ENCODE data around the gene RPS3. TPM values are rescaled to one million over a fixed set of nuclear protein-coding genes. Genes with fewer than 3 reads are reported as not detected.

The RPS3 gene
- total RNA-seq (2021) (2,875 and 2,961 TPM in 2 replicates), Bru-seq, nascent RNA (percentile 98 among the genes with signal in this experiment), BruChase-seq, experiment 1, labeled RNA remaining after a 2-hour chase (percentile 95 among the genes with signal in this experiment), BruChase-seq, experiment 2, labeled RNA remaining after a 6-hour chase (percentile 95 among the genes with signal in this experiment)
- long read RNA-seq, transcript RPS3-217 (7 exons, 2,097 nt): major isoform, 1,361 of 1,467 reads
- long read RNA-seq, transcript RPS3-216 (7 exons, 796 nt): minor isoform, 6 of 1,467 reads
- long read RNA-seq, transcript RPS3-209 (7 exons, 1,306 nt): minor isoform, 9 of 1,467 reads
- long read RNA-seq, partial matches to known transcripts: 74 of 1,467 reads
- long read RNA-seq, other reads (novel, unspliced or antisense): 9 of 1,467 reads

DNA sequence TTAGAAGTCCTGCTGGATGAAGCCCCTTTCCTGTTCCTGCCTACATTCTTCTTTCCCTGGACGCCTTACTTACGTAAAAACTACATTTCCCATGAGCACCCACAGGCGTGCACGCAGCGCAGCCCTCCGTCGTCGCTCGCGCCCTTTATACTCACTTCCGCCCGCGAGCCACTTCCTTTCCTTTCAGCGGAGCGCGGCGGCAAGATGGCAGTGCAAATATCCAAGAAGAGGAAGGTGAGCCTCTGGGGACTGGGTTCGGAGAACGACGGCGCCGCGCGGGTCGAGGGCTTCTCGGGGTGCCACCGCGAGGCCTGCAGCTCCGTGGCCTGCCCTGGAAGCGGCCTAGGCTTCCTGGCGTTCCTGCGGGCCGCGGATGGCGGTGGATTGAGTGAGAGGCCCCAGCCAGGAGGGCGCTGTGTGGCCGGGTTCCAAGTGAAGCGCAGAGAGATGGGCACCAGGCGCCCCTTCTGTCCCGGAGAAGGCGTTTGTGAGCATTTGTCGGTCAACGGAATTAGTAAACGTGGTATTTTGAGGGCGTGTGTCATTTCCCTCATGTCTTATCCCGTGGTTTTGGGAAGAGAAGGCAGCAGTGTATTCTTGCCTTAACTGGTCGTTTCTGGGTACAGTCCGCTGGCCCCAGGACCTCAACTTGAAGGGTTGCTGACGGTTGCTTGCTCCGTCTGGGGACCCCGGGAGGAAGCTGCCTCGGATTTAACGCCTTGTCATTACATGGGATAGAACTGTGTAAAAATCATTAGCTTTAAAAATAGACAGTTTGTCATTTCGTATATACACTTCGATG lies at the start of gene RPS3:
Gene RPS3, plus strand, starts transcription at position 175 of the 802 bp plus-strand sequence. Its CDS starts 30 bp downstream, at position 205.
- ChIA-PET CTCF (interaction anchor here (0.6 kb wide), 1 partner anchor 9 kb away, joined by 3 read pairs; no protein-coding TSS in a partner anchor), POLR2A (ENCODE audit: low non-redundant PET) (interaction anchor here (0.6 kb wide), 2 partner anchors 159 to 210 kb away, joined by 3 to 4 read pairs; no protein-coding TSS in a partner anchor)

DNA sequence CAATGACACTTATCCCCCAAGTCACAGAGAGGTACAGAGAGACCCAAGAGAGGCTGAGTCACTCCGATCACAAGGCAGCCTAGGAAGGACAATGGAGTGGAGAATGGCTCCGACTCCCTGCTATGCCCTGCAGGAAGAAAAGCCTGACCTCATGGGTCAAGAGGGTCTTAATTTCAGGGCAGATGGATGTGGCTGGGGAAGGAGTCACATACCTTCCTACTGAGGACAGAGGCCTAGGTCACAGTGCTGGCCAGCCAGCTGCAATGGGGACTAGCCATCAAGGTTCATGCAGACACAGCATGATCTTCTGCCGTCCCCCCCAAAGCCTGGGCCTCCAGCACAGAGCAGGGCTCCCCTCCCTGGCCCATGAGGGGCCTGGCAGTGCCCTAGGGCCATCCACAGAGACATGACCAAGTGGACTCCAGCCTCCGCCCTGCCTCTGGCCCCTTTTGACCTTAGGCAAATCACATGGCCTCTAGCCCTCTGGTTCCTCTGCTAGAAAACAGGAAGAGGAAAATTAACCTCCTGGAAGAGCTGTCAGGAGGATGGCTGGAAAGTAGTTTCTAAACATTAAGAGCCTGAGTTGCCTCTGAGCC lies 49.7 kb upstream of the RPS3 start:
- POLR2A ChIA-PET (ENCODE audit: low non-redundant PET): no interaction called here
- peak overlapping the region; percentile 59 for H3K27ac ChIP-seq (ENCODE audit: low read depth, low read length, poor library complexity, severe bottlenecking)
- no peak for DNase-seq (ENCODE audit: low spot score)
- no peaks in the 10 kb centered on the region for H3K36me3 ChIP-seq (ENCODE audit: insufficient read depth, low read length, poor library complexity, severe bottlenecking)
- TF ChIP-seq, protein P1, sequence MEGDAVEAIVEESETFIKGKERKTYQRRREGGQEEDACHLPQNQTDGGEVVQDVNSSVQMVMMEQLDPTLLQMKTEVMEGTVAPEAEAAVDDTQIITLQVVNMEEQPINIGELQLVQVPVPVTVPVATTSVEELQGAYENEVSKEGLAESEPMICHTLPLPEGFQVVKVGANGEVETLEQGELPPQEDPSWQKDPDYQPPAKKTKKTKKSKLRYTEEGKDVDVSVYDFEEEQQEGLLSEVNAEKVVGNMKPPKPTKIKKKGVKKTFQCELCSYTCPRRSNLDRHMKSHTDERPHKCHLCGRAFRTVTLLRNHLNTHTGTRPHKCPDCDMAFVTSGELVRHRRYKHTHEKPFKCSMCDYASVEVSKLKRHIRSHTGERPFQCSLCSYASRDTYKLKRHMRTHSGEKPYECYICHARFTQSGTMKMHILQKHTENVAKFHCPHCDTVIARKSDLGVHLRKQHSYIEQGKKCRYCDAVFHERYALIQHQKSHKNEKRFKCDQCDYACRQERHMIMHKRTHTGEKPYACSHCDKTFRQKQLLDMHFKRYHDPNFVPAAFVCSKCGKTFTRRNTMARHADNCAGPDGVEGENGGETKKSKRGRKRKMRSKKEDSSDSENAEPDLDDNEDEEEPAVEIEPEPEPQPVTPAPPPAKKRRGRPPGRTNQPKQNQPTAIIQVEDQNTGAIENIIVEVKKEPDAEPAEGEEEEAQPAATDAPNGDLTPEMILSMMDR (conservative IDR thresholded peaks at IDR 0.05; ENCODE audit: low read depth, low read length): no peak
- TF ChIP-seq EZH2 (IDR thresholded peaks at IDR 0.05; ENCODE audit: borderline replicate concordance, low read depth, low read length, poor library complexity, severe bottlenecking): no peak
- CTCF ChIA-PET: interaction anchor here (0.6 kb wide), 1 partner anchor 176 kb away, joined by 3 read pairs; the partner anchor contains the start of gene GDPD5
- intact Hi-C loops (cut with micrococcal nuclease; ENCODE audit: unreplicated experiment): no loop called here
- BruUV-seq (replicated peaks): TSS peak; percentile 22
- H3K4me1 ChIP-seq (ENCODE audit: insufficient read depth, low read length, poor library complexity, severe bottlenecking): peaks cover 57% of the 10 kb centered on the region
- H3K27me3 ChIP-seq (replicated peaks; ENCODE audit: insufficient read depth, low read depth, low read length, poor library complexity): no peaks in the 10 kb centered on the region
- peak overlapping the region; percentile 62 for H3K4me3 ChIP-seq (ENCODE audit: low read depth, low read length, poor library complexity, severe bottlenecking)
- H3K9me3 ChIP-seq (ENCODE audit: low read depth, low read length, poor library complexity, severe bottlenecking): no peaks in the 10 kb centered on the region

More for the DNA sequence above, at the start of gene RPS3:
- TSS peak; percentile 47 for BruUV-seq (replicated peaks)
- peaks cover 44% of the 10 kb centered on the region for H3K36me3 ChIP-seq (ENCODE audit: insufficient read depth, low read length, poor library complexity, severe bottlenecking)
- no peaks in the 10 kb centered on the region for H3K9me3 ChIP-seq (ENCODE audit: low read depth, low read length, poor library complexity, severe bottlenecking)
- H3K4me3 ChIP-seq (ENCODE audit: low read depth, low read length, poor library complexity, severe bottlenecking): peak within 1 kb of the TSS; percentile 70
- intact Hi-C loops (cut with micrococcal nuclease; ENCODE audit: unreplicated experiment): no loop called here
- DNase-seq (ENCODE audit: low spot score): peak; percentile 98
- no peak for TF ChIP-seq EZH2 (IDR thresholded peaks at IDR 0.05; ENCODE audit: borderline replicate concordance, low read depth, low read length, poor library complexity, severe bottlenecking)
- TF ChIP-seq, protein P1 (conservative IDR thresholded peaks at IDR 0.05; ENCODE audit: low read depth, low read length): peak; percentile 49
- H3K27ac ChIP-seq (ENCODE audit: low read depth, low read length, poor library complexity, severe bottlenecking): peak within 1 kb of the TSS; percentile 94
- H3K4me1 ChIP-seq (ENCODE audit: insufficient read depth, low read length, poor library complexity, severe bottlenecking): peaks cover 25% of the 10 kb centered on the region
- no peaks in the 10 kb centered on the region for H3K27me3 ChIP-seq (replicated peaks; ENCODE audit: insufficient read depth, low read depth, low read length, poor library complexity)

DNA sequence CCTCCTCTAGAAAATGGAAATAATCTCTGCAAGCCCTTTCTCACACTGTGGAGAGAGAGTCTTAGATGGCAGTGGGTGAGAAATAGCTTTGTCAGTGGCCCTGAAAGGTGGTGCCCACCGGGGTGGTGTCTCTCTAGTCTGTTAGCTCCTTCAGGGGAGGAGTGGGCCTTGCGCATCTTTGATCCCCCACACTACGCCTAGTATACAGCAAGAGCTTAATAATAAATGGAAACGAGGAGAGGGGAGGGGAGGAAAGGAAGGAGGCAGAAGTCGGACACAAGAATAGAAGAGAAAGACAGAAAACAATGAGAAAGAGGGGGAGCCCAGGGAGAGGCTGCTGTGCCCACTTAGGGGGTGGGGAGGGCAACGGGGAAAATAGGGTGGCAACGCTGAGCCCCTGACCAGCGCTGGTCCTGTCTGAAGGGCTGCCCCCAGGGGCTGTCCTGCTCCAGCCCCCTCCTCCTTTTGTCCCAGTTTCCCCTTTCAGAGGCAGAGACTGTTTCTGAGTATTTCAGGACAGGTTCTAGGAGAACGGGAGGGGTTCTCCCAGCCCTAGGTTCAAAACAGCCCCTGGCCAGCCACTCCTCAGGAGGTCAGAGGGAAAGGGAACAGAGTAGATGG lies 49.1 kb upstream of the RPS3 start:
- Histone ChIP-seq H3K36me3 (ENCODE audit: insufficient read depth, low read length, poor library complexity, severe bottlenecking) (no peaks in the 10 kb centered on the region), H3K4me3 (ENCODE audit: low read depth, low read length, poor library complexity, severe bottlenecking) (peak overlapping the region; percentile 62), H3K4me1 (ENCODE audit: insufficient read depth, low read length, poor library complexity, severe bottlenecking) (peaks cover 51% of the 10 kb centered on the region), H3K27ac (ENCODE audit: low read depth, low read length, poor library complexity, severe bottlenecking) (peak overlapping the region; percentile 59), H3K9me3 (ENCODE audit: low read depth, low read length, poor library complexity, severe bottlenecking) (no peaks in the 10 kb centered on the region), H3K27me3 (replicated peaks; ENCODE audit: insufficient read depth, low read depth, low read length, poor library complexity) (no peaks in the 10 kb centered on the region)
- TF ChIP-seq, protein P1 (conservative IDR thresholded peaks at IDR 0.05; ENCODE audit: low read depth, low read length): no peak
- TF ChIP-seq EZH2 (IDR thresholded peaks at IDR 0.05; ENCODE audit: borderline replicate concordance, low read depth, low read length, poor library complexity, severe bottlenecking): no peak
- ChIA-PET POLR2A (ENCODE audit: low non-redundant PET) (no interaction called here), CTCF (interaction anchor here (0.6 kb wide), 1 partner anchor 175 kb away, joined by 3 read pairs; the partner anchor contains the start of gene GDPD5)
- BruUV-seq (replicated peaks): no TSS peak
- intact Hi-C loops (cut with micrococcal nuclease; ENCODE audit: unreplicated experiment): no loop called here
- DNase-seq (ENCODE audit: low spot score): no peak
